PFSK-1 (cell line): Measurements from ENCODE around the gene ATXN1.

ENCODE experiments used
- FOXP2 ChIP-seq: optimal IDR thresholded peaks from 2 replicates; pipeline ENCODE3; 2011; ENCODE audit warnings: borderline replicate concordance, control low read depth, inconsistent platforms; ENCODE audit not compliant: insufficient read depth; ENCODE audit errors: extremely low read length, extremely low read depth
- POLR2AphosphoS5 ChIP-seq: IDR thresholded peaks from 2 replicates; pipeline ENCODE4 v1.6.1; 2012; ENCODE audit warnings: low read depth, mild to moderate bottlenecking, control low read depth, low read length, moderate library complexity
- REST ChIP-seq, 2 experiments: IDR thresholded peaks; 2 replicates each; pipeline versions ENCODE4 v1.6.1 to v1.8.0; 2011 to 2012; ENCODE audit warnings: low read depth in 2 of 2, low read length in 2 of 2, control low read depth in 1 of 2, inconsistent platforms in 1 of 2, mild to moderate bottlenecking in 1 of 2, moderate library complexity in 1 of 2; ENCODE audit not compliant: insufficient read depth in 1 of 2
- SIN3A ChIP-seq: IDR thresholded peaks from 2 replicates; pipeline ENCODE4 v1.6.1; 2012; ENCODE audit warnings: mild to moderate bottlenecking, low read length, moderate library complexity, borderline replicate concordance; ENCODE audit not compliant: insufficient read depth
- TAF1 ChIP-seq: IDR thresholded peaks from 2 replicates; pipeline ENCODE4 v1.6.1; 2012; ENCODE audit warnings: low read length, control low read depth, borderline replicate concordance; ENCODE audit not compliant: insufficient read depth

- no peak for TF ChIP-seq POLR2AphosphoS5
- TF ChIP-seq REST (IDR thresholded peaks at IDR 0.05; ENCODE audit: insufficient read depth in 1 of 2, low read depth in 2 of 2, low read length in 2 of 2) = no peak
- TF ChIP-seq SIN3A = no peak
- TF ChIP-seq TAF1 = no peak
- no peak for TF ChIP-seq FOXP2
Measured at GRCh38 chr6:16674801-16675392, 86.4 kb downstream of the ATXN1 start.
